Measurements from ENCODE around the gene ADGRG3.
"Not testable (repeated sequence)": the region's sequence is repeated elsewhere in the genome, so short reads cannot be mapped to it uniquely, and the experiment has no call there.

ADGRG3 gene

DNA sequence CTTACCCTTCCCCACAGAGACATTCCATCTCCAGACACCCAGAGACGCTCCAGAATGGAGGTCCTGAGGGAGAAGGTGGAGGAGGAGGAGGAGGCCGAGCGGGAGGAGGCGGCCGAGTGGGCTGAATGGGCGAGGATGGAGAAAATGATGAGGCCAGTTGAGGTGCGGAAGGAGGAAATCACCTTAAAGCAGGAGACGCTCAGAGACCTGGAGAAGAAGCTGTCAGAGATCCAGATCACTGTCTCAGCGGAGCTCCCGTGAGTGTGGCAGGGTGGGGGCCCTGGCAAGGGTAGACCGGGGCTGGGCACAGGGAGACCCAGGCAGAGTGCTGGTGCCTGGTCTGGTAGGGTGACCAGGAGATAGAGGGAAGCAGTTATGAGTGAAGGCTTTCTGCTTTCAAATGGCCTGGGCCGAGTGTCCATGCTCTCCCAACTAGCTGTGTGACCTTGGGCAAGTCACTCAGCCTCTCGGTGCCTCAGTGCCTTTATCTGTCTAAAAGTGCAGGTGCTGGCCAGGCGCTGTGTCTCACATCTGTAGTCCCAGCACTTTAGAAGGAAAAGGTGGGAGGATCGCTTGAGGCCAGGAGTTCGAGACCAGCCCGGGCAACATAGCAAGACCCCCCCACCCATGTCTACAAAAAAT, 29.9 kb downstream of the ADGRG3 start:
- no peak for DNase-seq

- no peak for DNase-seq
These were observed 30.8 kb downstream of the ADGRG3 start for GRCh38 chr16:57698812-57699405.

DNA sequence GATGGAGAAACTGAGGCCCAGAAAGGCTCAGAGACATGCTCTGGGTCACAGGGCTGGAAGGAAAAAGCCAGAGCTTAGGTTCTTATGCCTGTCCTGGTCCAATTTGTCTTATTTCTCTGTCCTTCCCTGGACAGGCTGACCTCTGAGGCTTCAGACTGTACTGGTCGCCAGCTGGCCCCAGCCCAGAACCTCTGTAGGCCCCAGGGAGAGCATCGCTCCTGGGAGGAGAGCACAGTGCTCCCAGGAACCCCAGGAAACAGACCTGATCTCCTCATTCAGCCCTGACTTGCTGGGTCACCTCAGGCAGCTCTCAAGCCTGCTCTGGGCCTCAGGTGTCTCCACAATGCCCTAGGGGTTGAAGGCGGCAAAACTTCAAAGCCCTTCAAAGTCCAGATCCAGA, 31.4 kb downstream of the ADGRG3 start:
- DNase-seq = no peak

- DNase-seq = no peak
These were observed 31.8 kb downstream of the ADGRG3 start for GRCh38 chr16:57699899-57700298.

GRCh38 chr16:57700781-57701551, 32.9 kb downstream of the ADGRG3 start:
- no peak for DNase-seq

DNA sequence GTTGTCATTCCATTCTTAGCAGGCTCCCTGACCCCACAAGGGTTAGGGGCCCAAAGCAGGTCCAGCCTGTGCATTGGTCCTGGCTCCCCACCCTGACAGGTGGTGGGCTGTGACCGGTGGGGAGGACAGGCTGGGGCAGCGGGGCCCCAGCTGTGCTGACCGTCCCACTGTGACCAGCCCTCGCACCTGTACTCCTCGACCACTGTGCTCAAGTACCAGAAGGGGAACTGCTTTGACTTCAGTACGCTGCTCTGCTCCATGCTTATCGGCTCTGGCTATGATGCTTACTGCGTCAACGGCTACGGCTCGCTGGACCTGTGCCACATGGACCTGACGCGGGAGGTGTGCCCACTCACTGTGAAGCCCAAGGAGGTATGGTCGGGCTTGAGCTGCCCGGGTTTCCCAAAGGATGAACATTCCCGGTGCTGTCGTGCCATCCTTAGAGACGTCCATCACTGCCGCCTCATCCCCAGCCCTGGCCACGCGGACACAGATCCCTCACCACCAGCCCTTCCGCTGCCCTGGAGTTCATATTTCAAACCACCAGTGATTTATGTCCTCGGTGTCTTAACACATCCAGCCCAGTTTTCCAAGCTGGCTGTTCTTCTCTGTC, 33.8 kb downstream of the ADGRG3 start:
- no peak for DNase-seq

GRCh38 chr16:57703416-57704010, 35.4 kb downstream of the ADGRG3 start:
- DNase-seq = no peak

GRCh38 chr16:57704011-57704904, 36.2 kb downstream of the ADGRG3 start:
- no peak for DNase-seq

GRCh38 chr16:57704905-57705852, 37.1 kb downstream of the ADGRG3 start:
- no peak for DNase-seq

- no peak for DNase-seq
These were observed 38.6 kb downstream of the ADGRG3 start for GRCh38 chr16:57706717-57707116.

GRCh38 chr16:57707331-57707730, 39.2 kb downstream of the ADGRG3 start:
- DNase-seq = no peak

- no peak for DNase-seq
These were observed 40.1 kb downstream of the ADGRG3 start for GRCh38 chr16:57708168-57708567.

GRCh38 chr16:57709663-57710062, 41.6 kb downstream of the ADGRG3 start:
- DNase-seq = no peak

- no peak for DNase-seq
These were observed 43.2 kb downstream of the ADGRG3 start for GRCh38 chr16:57711346-57711745.

GRCh38 chr16:57711993-57712392, 43.9 kb downstream of the ADGRG3 start:
- DNase-seq = peak in 1 of 5 experiments; percentile 29

GRCh38 chr16:57712569-57712968, 44.5 kb downstream of the ADGRG3 start:
- DNase-seq = not testable (repeated sequence)

DNA sequence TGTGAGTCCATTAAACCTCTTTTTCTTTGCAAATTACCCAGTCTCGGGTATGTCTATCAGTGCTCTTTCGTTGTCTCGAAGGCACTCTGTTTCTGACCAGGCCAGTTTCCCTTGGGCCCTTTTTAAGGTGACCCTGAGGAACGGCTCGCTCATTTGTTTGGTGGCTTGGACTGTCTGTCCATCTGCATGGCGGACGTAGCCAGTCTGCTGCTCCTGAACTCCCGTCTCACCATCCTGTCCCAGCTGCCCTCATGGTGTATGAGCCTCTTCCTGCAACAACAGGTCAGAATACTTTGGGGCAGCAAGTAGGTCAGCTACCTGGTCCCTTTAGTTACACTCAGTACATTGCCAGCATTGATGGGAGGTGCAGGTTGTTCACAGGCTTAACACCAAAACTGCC, 45.5 kb downstream of the ADGRG3 start:
- no peak for DNase-seq

- DNase-seq = no peak
These were observed 45.9 kb downstream of the ADGRG3 start for GRCh38 chr16:57714047-57714446.

DNA sequence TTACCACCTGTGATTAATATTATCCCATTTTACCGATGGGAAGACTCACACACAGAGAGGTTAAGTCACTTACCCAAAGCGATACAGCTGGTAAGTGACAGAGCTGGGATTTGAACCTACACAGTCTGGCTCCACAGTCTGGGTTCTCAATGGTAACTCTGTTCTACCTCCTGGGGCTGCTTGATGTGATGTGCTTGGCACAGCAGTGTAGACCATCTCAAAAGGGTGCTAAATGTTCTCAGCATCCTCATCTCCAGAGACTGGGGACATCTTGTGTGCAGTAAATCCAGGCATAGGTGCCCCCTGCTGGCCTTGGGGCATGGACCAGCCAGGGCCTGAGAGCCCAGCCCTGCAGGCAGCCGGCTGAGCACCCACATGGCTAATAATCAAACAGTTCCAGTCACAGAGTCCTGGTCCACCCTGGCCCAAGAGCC, 52.1 kb downstream of the ADGRG3 start:
- DNase-seq = peak in 2 of 5 experiments; percentile 16 to 59

DNA sequence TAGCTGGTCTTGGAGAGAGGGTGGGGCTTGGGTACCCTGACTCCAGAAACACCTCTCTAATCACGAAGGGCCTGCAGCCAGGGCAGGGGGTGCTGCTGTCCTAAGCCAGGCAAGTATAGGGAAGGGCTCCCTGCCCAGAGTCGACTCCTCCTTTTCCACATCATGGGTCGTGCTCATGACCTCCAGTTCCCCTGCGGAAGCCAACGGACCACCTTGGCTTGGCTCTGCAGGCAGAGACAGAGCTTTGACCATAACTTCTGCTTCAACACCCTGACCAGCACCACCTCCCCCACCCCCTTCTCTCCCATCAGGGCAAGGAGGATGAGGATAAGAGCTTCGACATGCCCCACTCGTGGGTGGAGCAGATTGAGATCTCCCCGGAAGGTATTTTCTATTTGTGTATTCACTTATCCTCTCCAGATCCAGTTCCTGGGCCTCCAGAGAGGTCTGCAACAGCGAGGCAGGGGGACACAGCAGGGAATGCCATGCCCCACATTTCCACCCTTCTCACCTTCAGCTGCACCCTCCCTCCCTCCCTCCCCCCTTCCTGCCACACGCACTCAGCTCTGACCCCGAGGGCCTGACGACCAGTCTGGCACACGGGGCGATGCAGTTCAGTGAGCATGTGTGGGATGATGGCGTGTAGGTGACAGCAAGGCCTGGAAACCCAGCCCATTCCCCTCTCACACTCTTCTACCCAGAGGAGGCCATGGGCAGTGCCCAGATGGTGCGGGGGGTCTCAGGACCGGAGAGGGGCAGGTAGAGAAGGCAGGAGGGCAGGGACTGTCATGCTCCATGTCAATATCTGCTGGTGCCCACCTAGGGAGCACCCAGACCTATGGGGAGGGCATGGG, 53.5 kb downstream of the ADGRG3 start:
- DNase-seq = no peak
